ENCODE data around the gene PTTG2. TPM values are rescaled to one million over a fixed set of nuclear protein-coding genes. Genes with fewer than 3 reads are reported as not detected.

PTTG2 gene
- total and polyA plus RNA-seq, 2 of the 13 experiments (the other 11 are each of a cell fraction or from before 2014, with no cell fraction given), result not detected

GRCh38 chr4:37977471-37978247, 17.5 kb downstream of the PTTG2 start (continued):
- TF ChIP-seq ATF4 (CRISPR knock-in tag; IDR thresholded peaks at IDR 0.05), result 0 out of 4 replicates have a peak, but pooled peaks of 1 of the 2 experiments have one; percentile 29
- no peak for TF ChIP-seq NONO (IDR thresholded peaks at IDR 0.05)
- 0 out of 2 replicates have a peak, but pooled peaks have one; percentile 26 for TF ChIP-seq NONO (CRISPR knock-in tag; conservative IDR thresholded peaks at IDR 0.05)
- 0 out of 2 replicates have a peak, but pooled peaks have one; percentile 30 for TF ChIP-seq ZSCAN9 (CRISPR knock-in tag; IDR thresholded peaks at IDR 0.05; ENCODE audit: borderline replicate concordance)
- peak; percentile 23; the same call in 1 of the 2 replicates for TF ChIP-seq ZNF253 (CRISPR knock-in tag; IDR thresholded peaks at IDR 0.05; ENCODE audit: borderline replicate concordance)
- TF ChIP-seq ZNF331 (CRISPR knock-in tag; IDR thresholded peaks at IDR 0.05), result no peak
- TF ChIP-seq, protein P1, sequence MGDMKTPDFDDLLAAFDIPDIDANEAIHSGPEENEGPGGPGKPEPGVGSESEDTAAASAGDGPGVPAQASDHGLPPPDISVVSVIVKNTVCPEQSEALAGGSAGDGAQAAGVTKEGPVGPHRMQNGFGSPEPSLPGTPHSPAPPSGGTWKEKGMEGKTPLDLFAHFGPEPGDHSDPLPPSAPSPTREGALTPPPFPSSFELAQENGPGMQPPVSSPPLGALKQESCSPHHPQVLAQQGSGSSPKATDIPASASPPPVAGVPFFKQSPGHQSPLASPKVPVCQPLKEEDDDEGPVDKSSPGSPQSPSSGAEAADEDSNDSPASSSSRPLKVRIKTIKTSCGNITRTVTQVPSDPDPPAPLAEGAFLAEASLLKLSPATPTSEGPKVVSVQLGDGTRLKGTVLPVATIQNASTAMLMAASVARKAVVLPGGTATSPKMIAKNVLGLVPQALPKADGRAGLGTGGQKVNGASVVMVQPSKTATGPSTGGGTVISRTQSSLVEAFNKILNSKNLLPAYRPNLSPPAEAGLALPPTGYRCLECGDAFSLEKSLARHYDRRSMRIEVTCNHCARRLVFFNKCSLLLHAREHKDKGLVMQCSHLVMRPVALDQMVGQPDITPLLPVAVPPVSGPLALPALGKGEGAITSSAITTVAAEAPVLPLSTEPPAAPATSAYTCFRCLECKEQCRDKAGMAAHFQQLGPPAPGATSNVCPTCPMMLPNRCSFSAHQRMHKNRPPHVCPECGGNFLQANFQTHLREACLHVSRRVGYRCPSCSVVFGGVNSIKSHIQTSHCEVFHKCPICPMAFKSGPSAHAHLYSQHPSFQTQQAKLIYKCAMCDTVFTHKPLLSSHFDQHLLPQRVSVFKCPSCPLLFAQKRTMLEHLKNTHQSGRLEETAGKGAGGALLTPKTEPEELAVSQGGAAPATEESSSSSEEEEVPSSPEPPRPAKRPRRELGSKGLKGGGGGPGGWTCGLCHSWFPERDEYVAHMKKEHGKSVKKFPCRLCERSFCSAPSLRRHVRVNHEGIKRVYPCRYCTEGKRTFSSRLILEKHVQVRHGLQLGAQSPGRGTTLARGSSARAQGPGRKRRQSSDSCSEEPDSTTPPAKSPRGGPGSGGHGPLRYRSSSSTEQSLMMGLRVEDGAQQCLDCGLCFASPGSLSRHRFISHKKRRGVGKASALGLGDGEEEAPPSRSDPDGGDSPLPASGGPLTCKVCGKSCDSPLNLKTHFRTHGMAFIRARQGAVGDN (CRISPR knock-in tag; IDR thresholded peaks at IDR 0.05), result peak; percentile 87
- TF ChIP-seq CSRNP1 (CRISPR knock-in tag; IDR thresholded peaks at IDR 0.05), result peak; percentile 14; the same call in 1 of the 2 replicates
- no peak for TF ChIP-seq NPAS2 (CRISPR knock-in tag; IDR thresholded peaks at IDR 0.05; ENCODE audit: borderline replicate concordance)
- TF ChIP-seq ZSCAN12 (CRISPR knock-in tag; IDR thresholded peaks at IDR 0.05), result peak; percentile 62; the same call in 1 of the 2 replicates
- no peak for TF ChIP-seq NCOA5 (CRISPR knock-in tag; IDR thresholded peaks at IDR 0.05)
- TF ChIP-seq KMT2B (CRISPR knock-in tag; IDR thresholded peaks at IDR 0.05), result peak; percentile 55; the same call in 1 of the 2 replicates
- TF ChIP-seq IKZF4 (CRISPR knock-in tag; IDR thresholded peaks at IDR 0.05; ENCODE audit: borderline replicate concordance, low read depth, not compliant biosample characterization), result peak; percentile 56
- no peak for TF ChIP-seq ZNF556 (CRISPR knock-in tag; IDR thresholded peaks at IDR 0.05; ENCODE audit: borderline replicate concordance)
- TF ChIP-seq KAT8 (CRISPR knock-in tag; IDR thresholded peaks at IDR 0.05), result no peak
- TF ChIP-seq DR1 (CRISPR knock-in tag; IDR thresholded peaks at IDR 0.05), result peak; percentile 48; the same call in 1 of the 2 replicates
- peak; percentile 73 for TF ChIP-seq ZFY (CRISPR knock-in tag; IDR thresholded peaks at IDR 0.05)
- TF ChIP-seq ZNF703 (CRISPR knock-in tag; IDR thresholded peaks at IDR 0.05; ENCODE audit: borderline replicate concordance), result 0 out of 2 replicates have a peak, but pooled peaks have one; percentile 38
- peak; percentile 70 for TF ChIP-seq ZNF883 (CRISPR knock-in tag; IDR thresholded peaks at IDR 0.05; ENCODE audit: not compliant biosample characterization)
- TF ChIP-seq, protein P2, sequence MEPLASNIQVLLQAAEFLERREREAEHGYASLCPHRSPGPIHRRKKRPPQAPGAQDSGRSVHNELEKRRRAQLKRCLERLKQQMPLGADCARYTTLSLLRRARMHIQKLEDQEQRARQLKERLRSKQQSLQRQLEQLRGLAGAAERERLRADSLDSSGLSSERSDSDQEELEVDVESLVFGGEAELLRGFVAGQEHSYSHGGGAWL (CRISPR knock-in tag; IDR thresholded peaks at IDR 0.05), result peak; percentile 59; the same call in 1 of the 2 replicates
- TF ChIP-seq ZNF563 (CRISPR knock-in tag; IDR thresholded peaks at IDR 0.05), result peak; percentile 34; the same call in 1 of the 2 replicates
- TF ChIP-seq SMAD9 (CRISPR knock-in tag; IDR thresholded peaks at IDR 0.05), result 0 out of 2 replicates have a peak, but pooled peaks have one; percentile 45

Measured in HepG2 (cell line).